ENCODE results near the gene WRAP53. TPM values are rescaled to one million over a fixed set of nuclear protein-coding genes. Genes with fewer than 3 reads are reported as not detected.
"Not testable (repeated sequence)": the region's sequence is repeated elsewhere in the genome, so short reads cannot be mapped to it uniquely, and the experiment has no call there.

The WRAP53 gene
- total RNA-seq (ENCODE audit: low replicate concordance), result 7.4 and 11.0 TPM in 2 replicates

DNA sequence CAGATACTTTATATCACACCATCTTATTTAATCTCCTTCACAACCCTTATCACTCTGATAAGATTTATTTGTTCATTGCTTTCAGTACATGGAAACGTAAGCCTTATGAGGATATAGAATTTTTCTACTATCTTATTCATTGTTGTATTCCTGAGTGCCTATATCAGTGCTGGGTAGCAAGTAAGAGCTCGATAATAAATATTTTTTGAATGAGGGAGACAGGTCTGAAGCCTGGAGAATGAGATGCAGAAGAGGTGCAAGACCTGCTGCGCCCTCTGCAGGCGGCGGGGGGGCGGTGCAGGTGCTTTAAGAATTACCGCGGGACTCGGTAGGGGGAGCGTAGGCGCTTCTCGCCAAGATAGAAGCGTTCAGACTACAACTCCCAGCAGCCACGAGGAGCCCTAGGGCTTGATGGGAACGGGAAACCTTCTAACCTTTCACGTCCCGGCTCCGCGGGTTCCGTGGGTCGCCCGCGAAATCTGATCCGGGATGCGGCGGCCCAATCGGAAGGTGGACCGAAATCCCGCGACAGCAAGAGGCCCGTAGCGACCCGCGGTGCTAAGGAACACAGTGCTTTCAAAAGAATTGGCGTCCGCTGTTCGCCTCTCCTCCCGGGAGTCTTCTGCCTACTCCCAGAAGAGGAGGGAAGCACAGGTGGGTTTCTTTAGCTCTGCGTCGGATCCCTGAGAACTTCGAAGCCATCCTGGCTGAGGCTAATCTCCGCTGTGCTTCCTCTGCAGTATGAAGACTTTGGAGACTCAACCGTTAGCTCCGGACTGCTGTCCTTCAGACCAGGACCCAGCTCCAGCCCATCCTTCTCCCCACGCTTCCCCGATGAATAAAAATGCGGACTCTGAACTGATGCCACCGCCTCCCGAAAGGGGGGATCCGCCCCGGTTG, at the start of gene WRAP53:
TSS of gene WRAP53 (plus strand) at position 570 of the 900 bp plus-strand sequence. CDS start at position 742, 172 bp downstream.
- TF ChIP-seq, protein P1, sequence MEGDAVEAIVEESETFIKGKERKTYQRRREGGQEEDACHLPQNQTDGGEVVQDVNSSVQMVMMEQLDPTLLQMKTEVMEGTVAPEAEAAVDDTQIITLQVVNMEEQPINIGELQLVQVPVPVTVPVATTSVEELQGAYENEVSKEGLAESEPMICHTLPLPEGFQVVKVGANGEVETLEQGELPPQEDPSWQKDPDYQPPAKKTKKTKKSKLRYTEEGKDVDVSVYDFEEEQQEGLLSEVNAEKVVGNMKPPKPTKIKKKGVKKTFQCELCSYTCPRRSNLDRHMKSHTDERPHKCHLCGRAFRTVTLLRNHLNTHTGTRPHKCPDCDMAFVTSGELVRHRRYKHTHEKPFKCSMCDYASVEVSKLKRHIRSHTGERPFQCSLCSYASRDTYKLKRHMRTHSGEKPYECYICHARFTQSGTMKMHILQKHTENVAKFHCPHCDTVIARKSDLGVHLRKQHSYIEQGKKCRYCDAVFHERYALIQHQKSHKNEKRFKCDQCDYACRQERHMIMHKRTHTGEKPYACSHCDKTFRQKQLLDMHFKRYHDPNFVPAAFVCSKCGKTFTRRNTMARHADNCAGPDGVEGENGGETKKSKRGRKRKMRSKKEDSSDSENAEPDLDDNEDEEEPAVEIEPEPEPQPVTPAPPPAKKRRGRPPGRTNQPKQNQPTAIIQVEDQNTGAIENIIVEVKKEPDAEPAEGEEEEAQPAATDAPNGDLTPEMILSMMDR (IDR thresholded peaks at IDR 0.05; ENCODE audit: insufficient read depth, low read length), result peak; percentile 97
- peak within 1 kb of the TSS; percentile 91 for H3K4me3 ChIP-seq (ENCODE audit: low read depth, low read length)
- DNase-seq (ENCODE audit: low read depth), result peak; percentile 99

DNA sequence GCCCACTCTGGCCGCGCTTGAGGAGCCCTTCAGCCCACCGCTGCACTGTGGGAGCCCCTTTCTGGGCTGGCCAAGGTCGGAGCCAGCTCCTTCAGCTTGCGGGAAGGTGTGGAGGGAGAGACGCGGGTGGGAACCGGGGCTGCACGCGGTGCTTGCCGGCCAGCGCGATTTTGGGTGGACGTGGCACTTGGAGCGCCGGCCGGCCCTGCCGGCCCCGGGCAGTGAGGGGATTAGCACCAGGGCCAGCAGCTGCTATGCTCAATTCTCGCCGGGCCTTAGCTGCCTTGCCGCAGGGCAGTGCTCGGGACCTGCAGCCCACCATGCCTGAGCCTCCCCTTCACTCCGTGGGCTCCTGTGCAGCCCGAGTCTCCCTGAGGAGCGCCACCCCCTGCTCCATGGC, 47.5 kb upstream of the WRAP53 start:
- H3K4me3 ChIP-seq (ENCODE audit: low read depth, low read length), result no peak overlapping the region
- DNase-seq (ENCODE audit: low read depth), result no peak
- TF ChIP-seq, protein P1 (IDR thresholded peaks at IDR 0.05; ENCODE audit: insufficient read depth, low read length), result no peak

DNA sequence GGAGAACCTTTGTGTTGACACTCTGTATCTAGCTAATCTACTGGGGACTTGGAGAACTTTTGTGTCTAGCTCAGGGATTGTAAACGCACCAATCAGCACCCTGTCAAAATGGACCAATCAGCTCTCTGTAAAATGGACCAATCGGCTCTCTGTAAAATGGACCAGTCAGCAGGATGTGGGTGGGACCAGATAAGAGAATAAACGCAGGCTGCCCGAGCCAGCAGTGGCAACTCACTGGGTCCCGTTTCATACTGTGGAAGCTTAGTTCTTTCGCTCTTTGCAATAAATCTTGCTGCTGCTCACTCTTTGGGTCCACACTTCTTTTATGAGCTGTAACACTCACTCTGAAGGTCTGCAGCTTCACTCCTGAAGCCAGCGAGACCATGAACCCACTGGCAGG, 46.6 kb upstream of the WRAP53 start:
- DNase-seq (ENCODE audit: low read depth); H3K4me3 ChIP-seq (ENCODE audit: low read depth, low read length): not testable (repeated sequence)

DNA sequence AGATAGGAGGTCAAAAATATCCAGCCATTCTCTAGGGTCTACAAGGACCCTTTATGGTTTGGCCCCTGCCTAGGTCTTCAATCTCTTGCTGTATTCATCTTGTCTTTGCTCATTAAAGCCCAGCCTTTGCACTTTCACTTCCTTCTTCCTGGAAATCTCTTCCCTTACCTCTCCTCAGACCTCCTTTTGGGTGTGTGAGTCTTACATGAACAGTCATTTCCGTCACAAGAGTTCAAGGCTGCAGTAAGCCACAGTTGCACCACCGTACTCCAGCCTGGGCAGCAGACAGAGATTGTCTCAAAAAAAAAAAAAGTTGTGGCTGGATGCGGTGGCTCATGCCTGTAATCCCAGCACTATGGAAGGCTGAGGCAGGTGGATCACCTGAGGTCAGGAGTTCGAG, 43.5 kb upstream of the WRAP53 start:
- no peak for DNase-seq (ENCODE audit: low read depth)

GRCh38 chr17:7646457-7646856, 41.8 kb upstream of the WRAP53 start:
- H3K4me3 ChIP-seq (ENCODE audit: low read depth, low read length), result no peak overlapping the region
- no peak for DNase-seq (ENCODE audit: low read depth)
- TF ChIP-seq, protein P1 (IDR thresholded peaks at IDR 0.05; ENCODE audit: insufficient read depth, low read length), result no peak

More for the DNA sequence above, 43.5 kb upstream of the WRAP53 start:
- TF ChIP-seq, protein P1 (IDR thresholded peaks at IDR 0.05; ENCODE audit: insufficient read depth, low read length), result no peak
- no peak overlapping the region for H3K4me3 ChIP-seq (ENCODE audit: low read depth, low read length)

GRCh38 chr17:7647018-7647417, 41.3 kb upstream of the WRAP53 start:
- DNase-seq (ENCODE audit: low read depth), result no peak
- TF ChIP-seq, protein P1 (IDR thresholded peaks at IDR 0.05; ENCODE audit: insufficient read depth, low read length), result no peak
- no peak overlapping the region for H3K4me3 ChIP-seq (ENCODE audit: low read depth, low read length)

- TF ChIP-seq, protein P1 (IDR thresholded peaks at IDR 0.05; ENCODE audit: insufficient read depth, low read length), result no peak
- DNase-seq (ENCODE audit: low read depth), result peak; percentile 9
- H3K4me3 ChIP-seq (ENCODE audit: low read depth, low read length), result peak within 1 kb of the TSS; percentile 13
Observed at GRCh38 chr17:7650509-7651096, 37.7 kb upstream of the WRAP53 start, which contains the start of gene ATP1B2. Gene ATP1B2 (plus strand): TSS chr17:7650926. CDS start chr17:7651519, 593 bp downstream.

Data from fibroblast of the aortic adventitia (primary cell).